ENCODE results near the gene TOP2B.
A peak's percentile ranks its signal among the peaks of the same experiment; 100 is the strongest.

TOP2B gene, protein sequence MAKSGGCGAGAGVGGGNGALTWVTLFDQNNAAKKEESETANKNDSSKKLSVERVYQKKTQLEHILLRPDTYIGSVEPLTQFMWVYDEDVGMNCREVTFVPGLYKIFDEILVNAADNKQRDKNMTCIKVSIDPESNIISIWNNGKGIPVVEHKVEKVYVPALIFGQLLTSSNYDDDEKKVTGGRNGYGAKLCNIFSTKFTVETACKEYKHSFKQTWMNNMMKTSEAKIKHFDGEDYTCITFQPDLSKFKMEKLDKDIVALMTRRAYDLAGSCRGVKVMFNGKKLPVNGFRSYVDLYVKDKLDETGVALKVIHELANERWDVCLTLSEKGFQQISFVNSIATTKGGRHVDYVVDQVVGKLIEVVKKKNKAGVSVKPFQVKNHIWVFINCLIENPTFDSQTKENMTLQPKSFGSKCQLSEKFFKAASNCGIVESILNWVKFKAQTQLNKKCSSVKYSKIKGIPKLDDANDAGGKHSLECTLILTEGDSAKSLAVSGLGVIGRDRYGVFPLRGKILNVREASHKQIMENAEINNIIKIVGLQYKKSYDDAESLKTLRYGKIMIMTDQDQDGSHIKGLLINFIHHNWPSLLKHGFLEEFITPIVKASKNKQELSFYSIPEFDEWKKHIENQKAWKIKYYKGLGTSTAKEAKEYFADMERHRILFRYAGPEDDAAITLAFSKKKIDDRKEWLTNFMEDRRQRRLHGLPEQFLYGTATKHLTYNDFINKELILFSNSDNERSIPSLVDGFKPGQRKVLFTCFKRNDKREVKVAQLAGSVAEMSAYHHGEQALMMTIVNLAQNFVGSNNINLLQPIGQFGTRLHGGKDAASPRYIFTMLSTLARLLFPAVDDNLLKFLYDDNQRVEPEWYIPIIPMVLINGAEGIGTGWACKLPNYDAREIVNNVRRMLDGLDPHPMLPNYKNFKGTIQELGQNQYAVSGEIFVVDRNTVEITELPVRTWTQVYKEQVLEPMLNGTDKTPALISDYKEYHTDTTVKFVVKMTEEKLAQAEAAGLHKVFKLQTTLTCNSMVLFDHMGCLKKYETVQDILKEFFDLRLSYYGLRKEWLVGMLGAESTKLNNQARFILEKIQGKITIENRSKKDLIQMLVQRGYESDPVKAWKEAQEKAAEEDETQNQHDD (N-terminal part only)

DNA sequence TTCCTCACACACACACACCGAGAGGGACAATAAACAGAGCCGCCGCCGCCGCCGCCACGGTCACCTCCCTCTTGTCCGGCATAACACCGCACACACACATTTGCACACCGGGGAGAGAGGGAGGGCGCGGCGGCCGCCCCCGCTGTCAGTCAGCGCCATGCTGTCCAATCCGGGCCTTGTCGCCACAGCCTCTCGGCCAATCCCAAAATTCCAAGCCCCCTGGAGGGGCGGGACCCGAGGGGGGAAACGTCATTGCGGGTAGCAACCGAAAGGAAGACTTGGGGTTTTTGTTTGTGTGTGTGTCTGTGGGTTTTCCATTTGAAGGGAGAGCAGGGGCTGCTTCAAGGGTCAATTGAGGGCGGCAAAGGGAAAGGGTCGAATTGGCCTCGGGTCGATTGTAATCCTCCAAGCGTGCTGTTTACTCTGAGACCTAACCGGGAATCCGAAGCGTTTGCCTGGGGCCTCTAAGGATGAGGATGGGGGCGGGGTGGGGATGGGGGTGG is at the start of gene TOP2B:
Gene TOP2B, minus strand, starts transcription at position 96 of the 503 bp plus-strand sequence. CDS start 610 bp downstream, outside the sequence.
- peak; percentile 74 to 88 (median 75) for DNase-seq (ENCODE audit: low read depth in 2 of 3, low spot score in 2 of 3)

DNA sequence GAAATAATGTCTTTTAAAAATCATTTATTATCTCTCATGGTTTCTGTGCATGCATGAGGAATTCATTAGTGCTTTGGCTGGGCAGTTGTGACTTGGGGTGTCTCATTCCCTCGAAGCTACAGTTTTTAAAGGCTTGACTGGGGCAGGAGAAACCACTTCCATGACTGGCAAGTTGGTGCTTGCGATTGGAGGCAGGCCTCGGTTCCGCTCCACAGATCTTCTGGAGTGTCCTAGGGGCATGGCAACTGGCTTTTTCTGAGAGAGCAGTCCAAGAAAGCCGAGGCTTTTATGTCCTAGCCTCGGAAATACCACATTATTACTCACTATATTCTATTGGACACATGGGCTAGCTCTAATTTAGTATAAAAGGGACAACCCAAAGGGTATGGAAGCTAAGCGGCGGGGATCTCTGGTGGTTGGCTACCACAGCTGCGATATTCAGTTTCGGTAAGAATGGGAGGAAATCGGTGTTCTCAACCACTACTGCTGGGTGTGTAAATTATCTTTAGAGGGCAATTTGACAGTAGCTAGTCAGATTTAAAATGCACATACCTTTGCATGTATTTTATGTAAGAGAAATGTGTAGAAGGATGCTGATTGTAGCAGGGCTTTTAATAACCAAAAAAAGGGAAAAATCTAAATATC is 48.8 kb upstream of the TOP2B start:
- no peak for DNase-seq (ENCODE audit: low read depth in 2 of 3, low spot score in 2 of 3)

DNA sequence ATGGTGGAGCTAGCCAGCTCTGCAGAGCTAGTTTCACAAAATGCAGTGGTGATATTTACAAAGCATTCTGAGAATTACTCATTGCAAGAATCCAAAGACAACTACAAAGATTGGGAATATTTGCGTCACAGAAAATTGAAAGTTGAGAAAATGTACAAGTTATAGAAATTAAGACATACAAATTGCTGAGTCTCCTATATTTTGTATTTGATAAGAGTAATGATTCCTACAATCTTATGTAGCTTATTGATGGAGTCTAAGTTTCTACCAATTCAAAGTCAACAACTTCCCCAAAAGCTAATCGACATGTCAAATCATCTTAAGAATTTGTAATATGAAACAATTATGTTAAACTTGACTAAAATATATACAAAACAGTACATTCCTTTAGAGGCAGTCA is 46.4 kb upstream of the TOP2B start:
- no peak for DNase-seq (ENCODE audit: low read depth in 2 of 3, low spot score in 2 of 3)

DNA sequence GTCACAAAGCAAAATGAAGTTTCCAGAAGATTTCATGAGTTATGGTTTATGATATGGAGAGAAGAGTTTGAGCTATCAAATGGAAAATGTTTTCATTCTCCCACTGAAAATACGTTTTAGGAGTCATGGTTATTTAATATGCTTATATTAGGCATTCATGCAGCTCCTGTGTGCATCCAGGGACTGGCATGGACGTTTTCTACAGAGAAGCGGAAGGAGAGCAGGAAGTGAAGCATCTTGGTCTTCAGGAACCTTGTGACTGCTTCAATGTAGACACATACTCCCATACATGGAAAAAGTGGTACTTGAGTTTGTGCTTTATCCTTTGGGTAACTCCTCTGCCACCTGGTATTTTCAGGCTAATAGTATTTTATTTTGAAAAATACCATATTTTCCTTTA is 43.3 kb upstream of the TOP2B start:
- no peak for DNase-seq (ENCODE audit: low read depth in 2 of 3, low spot score in 2 of 3)

- no peak for DNase-seq (ENCODE audit: low read depth in 2 of 3, low spot score in 2 of 3)
These were observed 42.7 kb upstream of the TOP2B start for GRCh38 chr3:25707268-25707926.

DNA sequence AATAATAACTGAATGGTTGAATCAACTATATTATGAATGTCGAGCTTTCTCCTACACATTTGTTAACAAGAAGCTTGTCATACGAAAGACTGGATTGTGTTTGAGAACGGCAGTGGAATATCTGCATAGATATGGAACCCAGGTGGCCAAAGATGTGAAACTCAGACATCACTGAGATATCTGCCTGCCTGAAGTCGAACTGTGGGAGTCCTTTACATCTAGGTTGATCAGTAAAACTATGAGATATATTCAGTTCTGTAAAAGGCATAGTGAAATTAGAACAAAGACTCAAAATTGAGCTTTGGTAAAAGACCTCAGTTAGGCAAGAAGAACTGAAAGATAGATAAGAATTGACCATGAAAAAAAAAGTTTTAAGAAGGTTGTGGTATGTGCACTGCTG is 41.5 kb upstream of the TOP2B start:
- DNase-seq (ENCODE audit: low read depth in 2 of 3, low spot score in 2 of 3), result no peak

GRCh38 chr3:25697553-25697952 is 32.8 kb upstream of the TOP2B start:
- no peak for DNase-seq (ENCODE audit: low read depth in 2 of 3, low spot score in 2 of 3)

DNA sequence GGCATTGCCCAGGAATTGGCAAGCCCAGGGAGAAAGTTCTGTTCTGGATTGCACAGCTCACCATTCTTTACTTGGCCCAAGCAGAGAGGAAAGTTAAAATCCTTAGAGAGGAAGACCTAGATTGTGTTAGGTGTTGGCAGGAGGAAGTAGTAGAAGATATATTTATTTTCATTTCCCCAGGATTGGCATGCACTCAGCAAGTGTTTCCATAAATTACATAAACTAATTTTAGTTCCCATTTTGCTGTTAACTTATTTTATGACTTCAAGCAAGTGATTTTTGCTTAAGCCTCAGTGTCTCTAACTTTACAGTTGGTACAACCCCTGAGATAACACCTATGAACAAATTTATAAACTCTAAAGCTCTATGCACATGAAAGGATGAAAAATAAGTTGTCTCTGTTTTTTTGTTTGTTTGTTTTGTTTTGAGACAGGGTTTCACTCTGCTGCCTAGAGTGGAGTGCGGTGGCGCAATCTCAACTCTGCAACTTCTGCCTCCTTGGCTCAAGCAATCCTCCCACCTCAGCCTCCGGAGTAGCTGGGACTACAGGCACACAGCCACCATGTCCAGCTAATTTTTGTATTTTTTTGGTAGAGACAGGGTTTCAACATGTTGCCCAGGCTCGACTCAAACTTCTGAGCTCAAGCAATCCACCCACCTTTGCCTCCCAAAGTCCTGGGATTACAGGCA is 31.2 kb upstream of the TOP2B start:
- no peak for DNase-seq (ENCODE audit: low read depth in 2 of 3, low spot score in 2 of 3)

GRCh38 chr3:25693238-25693637 is 28.5 kb upstream of the TOP2B start:
- no peak for DNase-seq (ENCODE audit: low read depth in 2 of 3, low spot score in 2 of 3)

DNA sequence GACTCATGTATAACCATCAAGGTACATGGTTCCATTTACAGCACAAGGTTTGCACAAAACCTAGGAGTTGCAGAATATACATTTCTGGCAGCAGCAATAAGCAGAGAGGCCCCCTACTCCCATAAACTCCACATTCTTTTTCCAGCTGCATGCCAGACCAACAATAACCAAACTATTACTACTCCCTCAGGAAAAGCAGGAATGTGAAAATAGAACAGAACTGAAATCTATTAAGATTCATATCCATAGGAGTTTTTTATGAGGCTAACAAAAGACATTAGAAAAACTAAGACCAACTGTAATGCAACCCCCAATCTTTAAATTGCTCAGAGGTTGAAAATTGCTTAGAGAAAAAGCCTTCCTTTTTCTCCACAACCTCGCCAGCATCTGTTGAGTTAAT is 27.6 kb upstream of the TOP2B start:
- DNase-seq (ENCODE audit: low read depth in 2 of 3, low spot score in 2 of 3), result no peak

- no peak for DNase-seq (ENCODE audit: low read depth in 2 of 3, low spot score in 2 of 3)
These were observed 26.2 kb upstream of the TOP2B start for GRCh38 chr3:25690768-25691533.

GRCh38 chr3:25689226-25689625 is 24.5 kb upstream of the TOP2B start:
- DNase-seq (ENCODE audit: low read depth in 2 of 3, low spot score in 2 of 3), result no peak

DNA sequence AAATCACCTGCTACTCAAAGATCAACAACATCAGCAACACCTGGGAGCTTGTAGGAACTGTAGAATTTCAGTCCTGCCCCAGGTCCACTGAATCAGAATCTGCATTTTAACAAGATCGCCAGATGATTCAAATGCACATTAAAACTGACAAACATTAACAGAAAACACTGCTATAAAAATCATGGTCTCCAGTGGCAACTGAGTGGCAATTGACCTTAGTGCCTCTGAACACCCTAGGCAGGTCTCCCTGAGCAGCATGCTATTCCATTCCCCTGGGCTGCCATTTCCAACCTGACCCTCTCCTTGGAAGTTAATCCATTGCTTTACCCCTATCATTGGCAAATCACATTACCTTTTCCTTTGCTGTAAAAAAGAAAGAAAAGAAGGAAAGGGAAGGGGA is 23.0 kb upstream of the TOP2B start:
- no peak for DNase-seq (ENCODE audit: low read depth in 2 of 3, low spot score in 2 of 3)

DNA sequence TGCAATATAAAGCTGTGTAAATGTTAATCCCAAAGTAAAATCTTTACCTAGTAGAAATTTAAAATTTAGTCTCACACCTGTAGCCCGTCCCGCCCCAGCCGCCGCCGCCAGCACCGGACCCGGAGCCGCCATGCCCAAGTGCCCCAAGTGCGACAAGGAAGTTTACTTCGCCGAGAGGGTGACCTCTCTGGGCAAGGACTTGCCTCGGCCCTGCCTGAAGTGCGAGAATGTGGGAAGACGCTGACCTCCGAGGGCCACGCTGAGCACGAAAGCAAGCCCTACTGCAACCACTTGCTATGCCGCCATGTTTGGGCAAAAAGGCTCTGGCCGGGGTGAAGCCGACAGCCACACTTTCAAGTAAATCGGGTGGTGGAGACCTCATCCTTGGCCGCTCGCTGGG is 22.1 kb upstream of the TOP2B start:
- DNase-seq (ENCODE audit: low read depth in 2 of 3, low spot score in 2 of 3), result no peak

DNA sequence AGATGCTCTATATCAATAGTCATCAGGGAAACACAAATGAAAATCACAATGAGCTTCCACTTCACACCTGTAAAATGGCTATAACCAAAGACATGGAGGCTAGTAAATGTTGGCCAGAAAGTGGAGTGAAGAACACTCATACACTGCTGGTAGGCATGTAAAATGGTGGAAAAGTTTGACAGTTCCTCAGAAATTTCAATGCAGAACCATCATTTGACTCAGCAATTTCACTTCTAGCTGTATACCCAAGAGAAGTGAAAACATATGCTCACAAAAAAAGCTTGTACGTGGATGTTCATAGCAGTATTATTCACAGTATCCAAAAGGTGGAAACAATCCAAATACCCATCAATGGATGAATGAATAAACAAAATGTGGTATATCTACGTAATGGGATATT is 19.2 kb upstream of the TOP2B start:
- DNase-seq (ENCODE audit: low read depth in 2 of 3, low spot score in 2 of 3), result no peak

GRCh38 chr3:25683410-25683809 is 18.7 kb upstream of the TOP2B start:
- DNase-seq (ENCODE audit: low read depth in 2 of 3, low spot score in 2 of 3), result no peak

GRCh38 chr3:25679642-25680302 is 15.1 kb upstream of the TOP2B start:
- no peak for DNase-seq (ENCODE audit: low read depth in 2 of 3, low spot score in 2 of 3)

GRCh38 chr3:25679166-25679565 is 14.5 kb upstream of the TOP2B start:
- DNase-seq (ENCODE audit: low read depth in 2 of 3, low spot score in 2 of 3), result no peak

DNA sequence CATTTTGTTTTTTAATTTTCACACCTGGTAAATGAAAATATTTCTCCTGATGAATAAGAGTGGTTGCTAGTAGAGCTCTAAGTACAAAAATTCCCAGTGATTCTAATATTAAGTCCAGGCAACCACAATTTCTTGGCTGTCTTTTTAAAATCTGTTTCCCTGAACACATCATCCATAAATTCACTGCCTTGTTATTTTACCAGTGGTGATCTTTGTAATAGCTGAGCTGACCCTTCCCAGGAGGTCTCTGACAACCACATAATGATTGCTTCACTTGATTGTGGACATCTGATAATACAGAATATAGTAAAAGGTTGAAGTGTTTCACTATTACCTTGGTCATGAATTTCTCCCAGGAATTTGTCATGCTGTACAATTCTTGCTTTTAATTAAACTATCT is 13.9 kb upstream of the TOP2B start:
- no peak for DNase-seq (ENCODE audit: low read depth in 2 of 3, low spot score in 2 of 3)
